GM21381 (cell line): ENCODE results near the gene TGM2.

Experiments used
- ATAC-seq: cut with Tn5 transposase; IDR thresholded peaks from one replicate; pipeline ENCODE4 v1.9.1; 2021; ENCODE audit warnings: mild to moderate bottlenecking, moderate library complexity; ENCODE audit not compliant: unreplicated experiment

The TGM2 gene

GRCh38 chr20:38134427-38135270, 30.4 kb downstream of the TGM2 start:
- no peak for ATAC-seq

- no peak for ATAC-seq
Observed at GRCh38 chr20:38133680-38134426, 31.2 kb downstream of the TGM2 start.

- no peak for ATAC-seq
Observed at GRCh38 chr20:38132910-38133501, 32.1 kb downstream of the TGM2 start.

- ATAC-seq = no peak
Observed at GRCh38 chr20:38132156-38132909, 32.7 kb downstream of the TGM2 start.

GRCh38 chr20:38131588-38132121, 33.4 kb downstream of the TGM2 start:
- ATAC-seq = no peak

GRCh38 chr20:38130687-38131587, 34.1 kb downstream of the TGM2 start:
- ATAC-seq = no peak

GRCh38 chr20:38129893-38130609, 35.0 kb downstream of the TGM2 start:
- no peak for ATAC-seq

- no peak for ATAC-seq
Observed at GRCh38 chr20:38129248-38129865, 35.7 kb downstream of the TGM2 start.

GRCh38 chr20:38128691-38129090, 36.4 kb downstream of the TGM2 start:
- no peak for ATAC-seq

GRCh38 chr20:38127920-38128528, 37.0 kb downstream of the TGM2 start:
- no peak for ATAC-seq

- ATAC-seq = no peak
Observed at GRCh38 chr20:38126932-38127621, 38.0 kb downstream of the TGM2 start.

- ATAC-seq = no peak
Observed at GRCh38 chr20:38126146-38126921, 38.7 kb downstream of the TGM2 start.

- no peak for ATAC-seq
Observed at GRCh38 chr20:38125157-38126056, 39.7 kb downstream of the TGM2 start.

- no peak for ATAC-seq
Observed at GRCh38 chr20:38123021-38123587, 42.0 kb downstream of the TGM2 start.

GRCh38 chr20:38121741-38122140, 43.3 kb downstream of the TGM2 start:
- no peak for ATAC-seq

GRCh38 chr20:38120625-38120988, 44.5 kb downstream of the TGM2 start:
- no peak for ATAC-seq
